ENCODE measurements around the gene CNTNAP1.
"Not testable (repeated sequence)": the region's sequence is repeated elsewhere in the genome, so short reads cannot be mapped to it uniquely, and the experiment has no call there.

The CNTNAP1 gene

GRCh38 chr17:42681976-42682721, at the start of gene CNTNAP1:
Gene CNTNAP1, plus strand, starts transcription at chr17:42682531. Its CDS starts 299 bp downstream, at chr17:42682830.
- no peak for DNase-seq

DNA sequence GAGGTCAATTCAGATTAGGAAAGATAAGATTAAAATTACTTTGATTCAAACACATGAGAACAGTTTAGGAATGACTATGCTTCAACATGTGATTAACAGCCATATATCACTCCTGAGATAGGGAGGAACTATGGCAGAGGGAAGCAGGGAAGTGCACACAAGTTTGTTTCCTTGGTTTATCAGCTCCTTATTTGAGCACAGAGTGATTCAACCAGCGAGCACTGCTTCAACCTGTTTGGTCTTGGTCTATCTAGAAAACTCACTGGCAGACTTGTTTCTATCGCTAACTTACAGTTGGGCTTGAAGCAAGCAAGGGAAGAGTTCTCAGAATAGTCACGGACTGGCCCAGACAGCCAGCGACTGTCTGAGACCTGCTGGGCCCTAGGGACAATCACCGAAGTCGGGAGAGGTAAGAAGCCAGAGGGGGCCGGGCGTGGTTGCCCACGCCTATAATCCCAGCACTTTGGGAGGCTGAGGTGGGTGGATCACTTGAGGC, 49.3 kb upstream of the CNTNAP1 start:
- DNase-seq: no peak

DNA sequence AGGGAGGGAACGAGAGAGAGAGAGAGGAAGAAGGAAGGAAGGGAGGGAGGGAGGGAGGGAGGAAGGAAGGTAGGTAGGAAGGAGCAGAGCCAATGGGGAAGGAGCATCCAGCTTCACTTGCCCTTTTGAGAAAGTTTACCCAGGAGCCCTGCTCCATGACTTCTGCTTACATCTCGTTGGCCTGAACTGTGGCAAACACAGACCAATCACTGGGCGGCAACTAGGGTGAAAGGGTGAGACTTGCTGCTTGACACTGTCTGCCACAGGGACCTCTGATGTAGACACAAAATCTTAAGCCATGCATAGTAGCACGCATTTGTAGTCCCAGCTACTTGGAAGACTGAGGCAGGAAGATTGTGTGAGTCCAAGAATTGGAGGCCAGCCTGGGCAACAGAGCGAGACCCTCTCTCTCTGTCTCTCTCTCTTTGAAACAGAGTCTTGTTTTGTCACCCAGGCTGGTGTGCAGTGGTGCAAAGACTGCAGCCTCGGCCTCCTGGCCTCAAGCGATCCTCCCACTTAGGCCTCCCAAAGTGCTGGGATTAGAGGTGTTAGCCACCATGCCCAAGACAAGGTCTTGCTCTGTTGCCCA, 42.7 kb upstream of the CNTNAP1 start:
- no peak for DNase-seq

DNA sequence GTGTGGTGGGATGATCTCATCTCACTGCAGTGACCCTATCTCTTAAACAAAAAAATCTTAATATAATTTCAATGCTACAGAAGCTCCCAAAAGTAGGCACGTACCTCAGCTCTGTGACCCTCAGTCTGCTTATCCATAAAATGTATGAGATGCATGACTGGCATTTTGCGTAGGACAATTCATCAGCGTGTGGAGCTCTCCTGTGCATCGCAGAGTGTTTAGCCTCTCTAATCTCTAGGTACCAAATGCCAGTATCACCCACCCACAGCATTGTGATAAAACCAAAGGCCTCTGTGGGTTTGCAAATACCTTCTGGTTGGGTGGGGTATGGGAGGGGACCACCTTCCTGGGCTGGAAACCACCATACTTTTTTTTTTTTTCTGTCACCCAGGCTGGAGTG, 42.2 kb upstream of the CNTNAP1 start:
- DNase-seq: no peak

- no peak for DNase-seq
Measured at GRCh38 chr17:42642336-42642735, 40.0 kb upstream of the CNTNAP1 start.

DNA sequence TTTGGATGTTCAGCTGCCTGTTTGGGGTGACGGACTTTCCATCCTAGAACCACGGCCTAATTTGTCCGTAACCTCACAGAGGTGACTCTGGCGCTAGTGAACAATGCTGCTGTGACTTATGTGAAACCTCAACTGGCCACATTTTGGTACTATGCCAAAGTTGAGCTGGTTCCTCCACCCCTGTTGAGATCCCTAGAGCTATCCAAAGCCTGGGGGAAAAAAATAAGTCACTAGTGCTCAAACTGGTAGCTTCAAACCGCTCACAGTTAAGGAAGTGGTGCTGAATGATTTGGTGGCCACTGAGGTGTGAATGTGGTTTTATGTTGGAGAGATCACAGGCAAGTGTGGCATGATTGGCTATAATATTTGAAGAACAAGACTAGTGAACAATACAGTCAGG, 34.6 kb upstream of the CNTNAP1 start:
- DNase-seq: no peak

DNA sequence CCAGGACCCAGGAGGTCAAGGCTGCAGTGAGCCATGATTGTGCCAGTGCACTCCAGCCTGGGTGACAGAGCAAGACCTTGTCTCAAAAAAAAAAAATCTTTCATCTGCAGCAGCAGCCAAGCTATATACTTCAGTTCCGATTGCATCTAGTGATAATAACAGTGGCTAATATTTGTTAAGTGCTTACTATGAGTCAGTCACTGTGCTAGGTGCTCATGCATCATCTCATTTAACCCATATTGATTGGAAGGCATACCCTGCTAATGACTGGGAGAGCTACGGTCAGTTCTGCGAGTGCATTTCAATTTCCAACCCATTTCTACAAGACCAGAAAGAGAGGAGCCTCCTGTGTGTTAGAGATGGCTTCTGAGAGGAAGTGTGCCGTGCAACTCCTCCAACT, 30.9 kb upstream of the CNTNAP1 start:
- DNase-seq: no peak

GRCh38 chr17:42653179-42654124, 28.9 kb upstream of the CNTNAP1 start:
- no peak for DNase-seq

DNA sequence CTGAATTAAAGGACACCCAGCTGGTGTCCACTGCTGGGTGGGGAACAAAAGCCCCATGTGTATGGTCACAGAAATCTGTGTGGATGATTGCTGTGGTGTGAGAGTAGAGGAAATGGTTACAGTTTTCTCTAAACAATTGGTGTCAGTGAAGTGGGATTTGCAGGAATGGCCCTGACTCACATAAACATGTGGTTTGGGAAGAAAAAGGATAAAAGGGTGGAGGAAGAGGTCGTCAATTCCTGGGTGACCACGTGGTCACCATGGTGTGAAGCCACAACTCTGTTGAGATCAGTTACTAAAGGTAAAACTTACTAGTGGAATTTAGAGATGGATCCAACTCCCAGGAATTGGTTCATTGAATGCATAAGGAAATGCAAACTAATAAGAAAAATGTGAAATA, 26.8 kb upstream of the CNTNAP1 start:
- no peak for DNase-seq

DNA sequence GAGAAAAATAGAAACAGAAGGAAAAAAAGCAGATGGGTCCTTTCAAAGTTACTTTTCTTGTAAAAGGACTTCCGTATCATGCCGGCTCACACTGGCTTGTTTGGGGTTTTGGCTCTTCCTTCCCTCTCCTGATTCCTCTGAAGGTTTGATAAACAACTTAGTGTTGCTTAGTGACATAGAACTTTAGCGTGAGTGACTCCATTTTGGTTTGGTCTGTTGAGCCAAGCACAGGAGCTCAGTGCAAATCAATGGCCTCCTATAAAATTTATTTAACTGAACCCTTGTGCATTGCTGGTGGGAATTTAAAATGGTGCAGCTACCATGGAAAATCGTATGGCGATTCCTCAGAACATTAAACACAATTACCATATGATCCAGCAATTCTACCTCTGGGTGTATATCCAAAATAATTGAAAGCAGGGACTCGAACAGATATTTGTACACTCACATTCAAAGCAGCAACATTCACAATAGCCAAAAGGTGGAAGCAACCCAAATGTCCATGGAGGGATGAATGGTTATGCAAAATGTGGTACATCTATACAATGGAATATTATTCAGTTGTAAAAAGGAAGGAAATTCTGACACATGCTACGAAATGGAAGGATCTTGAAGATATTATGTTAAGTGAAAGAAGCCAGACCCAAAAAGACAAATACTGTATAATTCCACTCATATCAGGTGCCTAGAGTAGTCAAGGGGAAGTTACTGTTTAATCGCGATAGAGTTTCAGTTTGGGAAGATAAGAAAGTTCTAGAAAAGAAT, 24.3 kb upstream of the CNTNAP1 start:
- DNase-seq: no peak

GRCh38 chr17:42659079-42659931, 23.0 kb upstream of the CNTNAP1 start, which contains the start of gene TUBG2:
Gene TUBG2, plus strand, starts transcription at chr17:42659284. Its CDS starts 220 bp downstream, at chr17:42659504.
- DNase-seq: peak; percentile 79 to 82

- DNase-seq: not testable (repeated sequence)
Measured at GRCh38 chr17:42659932-42660274, 22.4 kb upstream of the CNTNAP1 start.

DNA sequence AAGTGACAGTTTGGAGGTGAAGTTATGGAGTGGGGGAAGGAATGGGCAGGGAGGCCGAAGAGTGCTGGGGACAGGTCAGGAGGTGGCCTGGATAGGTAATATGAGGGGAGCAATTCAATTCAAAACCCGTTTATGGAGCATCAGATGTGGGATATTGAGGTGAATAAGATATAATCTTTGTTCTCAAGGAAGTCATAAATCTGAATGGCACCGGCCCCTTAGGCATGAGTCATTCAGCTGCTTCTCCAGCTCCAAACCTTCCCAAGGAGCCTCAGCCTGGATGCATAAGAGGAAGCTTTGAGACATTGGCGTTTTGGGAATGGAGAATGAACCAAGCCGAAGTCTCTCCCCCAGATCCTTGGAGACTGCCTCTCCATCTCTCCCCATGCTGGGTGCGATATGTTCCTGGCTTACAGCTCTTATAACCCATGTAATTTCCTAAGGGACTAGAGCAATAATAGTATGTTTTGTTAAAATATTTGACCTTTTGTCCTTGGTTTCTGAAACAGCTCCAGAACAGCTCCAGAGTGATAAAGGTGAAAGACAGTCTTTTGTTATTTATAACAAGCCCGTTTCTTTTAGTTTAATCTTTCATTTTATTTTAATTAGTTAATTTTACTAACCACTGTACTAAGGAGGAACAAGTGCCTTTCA, 21.5 kb upstream of the CNTNAP1 start:
- DNase-seq: no peak

- no peak for DNase-seq
Measured at GRCh38 chr17:42665581-42666001, 16.7 kb upstream of the CNTNAP1 start.

DNA sequence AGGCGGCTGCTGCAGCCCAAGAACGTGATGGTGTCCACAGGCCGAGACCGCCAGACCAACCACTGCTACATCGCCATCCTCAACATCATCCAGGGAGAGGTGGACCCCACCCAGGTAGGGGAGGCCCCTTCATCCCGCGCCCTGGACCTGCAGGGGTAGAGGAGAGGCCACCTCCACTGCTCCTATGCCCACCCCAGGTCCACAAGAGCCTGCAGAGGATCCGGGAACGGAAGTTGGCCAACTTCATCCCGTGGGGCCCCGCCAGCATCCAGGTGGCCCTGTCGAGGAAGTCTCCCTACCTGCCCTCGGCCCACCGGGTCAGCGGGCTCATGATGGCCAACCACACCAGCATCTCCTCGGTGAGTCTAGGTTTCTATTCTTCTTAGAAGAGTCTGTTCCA, 16.2 kb upstream of the CNTNAP1 start:
- DNase-seq: not testable (repeated sequence)

DNA sequence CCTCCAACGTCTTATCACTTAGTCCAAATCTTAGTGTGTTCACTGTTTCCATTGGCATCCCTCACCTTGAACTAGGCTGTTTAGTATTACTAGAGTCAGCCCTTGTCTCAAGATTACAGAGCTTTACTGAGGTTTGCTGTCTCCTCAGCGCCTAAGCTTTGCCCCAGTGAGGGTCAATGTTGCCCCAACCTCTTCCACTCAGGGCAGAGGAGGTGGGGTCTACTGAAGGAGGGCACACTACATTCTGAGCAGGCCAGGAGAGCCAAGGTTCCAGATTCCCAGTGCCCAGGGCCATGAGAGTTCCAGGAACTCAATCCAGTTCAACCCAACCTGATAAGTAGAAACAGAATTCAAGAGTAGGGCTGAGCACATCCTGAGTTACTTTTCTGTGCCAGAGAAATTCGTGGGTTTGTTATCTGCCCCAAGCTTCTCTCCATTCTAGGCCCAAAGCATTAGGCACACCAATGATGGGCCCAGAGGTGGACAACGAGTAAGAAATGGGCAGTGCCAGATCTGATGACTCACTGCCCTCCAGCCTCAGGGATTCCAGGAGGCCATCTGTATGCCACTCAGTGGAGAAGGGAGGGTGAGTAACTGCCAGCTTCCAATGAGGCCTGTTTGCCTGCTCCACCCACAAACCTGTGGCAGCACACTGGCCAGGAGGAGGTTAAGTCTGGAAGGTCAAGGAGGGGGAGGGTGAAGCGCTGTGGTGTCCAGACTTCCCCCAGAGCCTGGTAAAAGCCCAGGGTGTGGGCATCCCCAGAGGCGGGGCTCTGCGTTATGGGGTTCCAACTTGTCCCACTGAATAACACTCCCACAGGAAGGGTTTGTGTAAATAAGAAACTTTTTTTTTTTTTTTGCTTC, 15.0 kb upstream of the CNTNAP1 start:
- DNase-seq: no peak

DNA sequence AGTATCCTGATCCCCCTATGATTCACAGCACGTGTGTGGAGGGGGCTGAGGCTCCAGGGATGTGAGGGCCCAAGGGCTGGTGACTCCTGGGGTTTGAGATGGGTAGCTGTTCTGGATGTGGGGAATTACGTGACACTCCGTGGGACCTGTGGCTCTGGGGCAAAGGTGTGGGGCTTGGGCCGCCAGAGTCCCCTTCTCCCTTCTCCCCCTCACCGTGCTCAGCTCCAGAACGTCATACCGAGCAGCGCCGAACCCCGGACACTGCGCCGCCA, 12.7 kb upstream of the CNTNAP1 start:
- DNase-seq: no peak

GRCh38 chr17:42669977-42670788, 12.1 kb upstream of the CNTNAP1 start:
- peak; percentile 41 to 48 for DNase-seq

Measured in stimulated activated CD4-positive, alpha-beta T cell treated with anti-CD3 and anti-CD28 coated beads, Interleukin-4, amount 100 ng/mL, for 4 hours (primary cell).